DOHH2 (cell line): ENCODE data around the gene KRTCAP2.

ENCODE experiments used
- H3F3A ChIP-seq: fragments of 200-600 bp; sonication (generic), shearing (Covaris generic); 2 replicates; pipeline ENCODE4 v1.6.0; 2016; ENCODE audit warnings: antibody characterized with exemption, mild to moderate bottlenecking; ENCODE audit not compliant: control insufficient read depth, insufficient read depth
- H3K27ac ChIP-seq: fragments of 200-600 bp; sonication (generic); 2 replicates; pipeline ENCODE4 v1.5.1; 2014; ENCODE audit warnings: low read depth, mild to moderate bottlenecking, low read length, moderate library complexity
- H3K27me3 ChIP-seq: fragments of 200-600 bp; sonication (generic); 2 replicates; pipeline ENCODE4 v1.6.1; 2014; ENCODE audit warnings: mild to moderate bottlenecking, low read length, mixed read lengths; ENCODE audit not compliant: control insufficient read depth
- H3K36me3 ChIP-seq: fragments of 200-600 bp; sonication (generic); 2 replicates; pipeline ENCODE4 v1.6.1; 2014; ENCODE audit warnings: mild to moderate bottlenecking, low read length, moderate library complexity, mixed read lengths; ENCODE audit not compliant: control insufficient read depth
- H3K4me1 ChIP-seq: fragments of 200-600 bp; sonication (generic); 2 replicates; pipeline ENCODE4 v1.6.1; 2014; ENCODE audit warnings: mild to moderate bottlenecking, low read length, mixed read lengths; ENCODE audit not compliant: control insufficient read depth
- H3K4me2 ChIP-seq: fragments of 200-600 bp; sonication (generic); 2 replicates; pipeline ENCODE4 v1.6.0; 2014; ENCODE audit warnings: mild to moderate bottlenecking, low read length, moderate library complexity
- H3K4me3 ChIP-seq: fragments of 200-600 bp; sonication (generic); 2 replicates; pipeline ENCODE4 v1.5.1; 2014; ENCODE audit warnings: mild to moderate bottlenecking, low read length, mixed read lengths
- H3K79me2 ChIP-seq: fragments of 200-600 bp; sonication (generic); 2 replicates; pipeline ENCODE4 v1.6.1; 2014; ENCODE audit warnings: mild to moderate bottlenecking, low read length, mixed read lengths; ENCODE audit not compliant: control insufficient read depth
- H3K9me2 ChIP-seq: fragments of 200-600 bp; sonication (generic); replicated peaks from 2 replicates; pipeline ENCODE4 v1.6.1; 2014; ENCODE audit warnings: mild to moderate bottlenecking, low read length, mixed read lengths; ENCODE audit not compliant: control insufficient read depth
- H3K9me3 ChIP-seq: fragments of 200-600 bp; sonication (generic); 2 replicates; pipeline ENCODE4 v1.6.1; 2014; ENCODE audit warnings: antibody characterized with exemption, low read length, mixed read lengths; ENCODE audit not compliant: control insufficient read depth, insufficient read depth
- H4K20me1 ChIP-seq: fragments of 200-600 bp; sonication (generic); 2 replicates; pipeline ENCODE4 v1.6.0; 2014; ENCODE audit warnings: low read depth, mild to moderate bottlenecking, antibody characterized with exemption, low read length, moderate library complexity; ENCODE audit not compliant: control insufficient read depth, insufficient read depth
- EZH2phosphoT487 ChIP-seq: fragments of 200-600 bp; sonication (generic); IDR thresholded peaks from 2 replicates; pipeline ENCODE4 v1.6.1; 2017; ENCODE audit warnings: borderline replicate concordance, mild to moderate bottlenecking, antibody characterized with exemption, low read length, moderate library complexity, mixed read lengths
- TF ChIP-seq, protein P1 (sequence below): fragments of 200-600 bp; sonication (generic); IDR thresholded peaks from one replicate; pipeline ENCODE4 v1.5.1; 2014; ENCODE audit warnings: antibody characterized with exemption, mild to moderate bottlenecking, low read depth, low read length; ENCODE audit not compliant: poor library complexity, severe bottlenecking

Gene KRTCAP2

DNA sequence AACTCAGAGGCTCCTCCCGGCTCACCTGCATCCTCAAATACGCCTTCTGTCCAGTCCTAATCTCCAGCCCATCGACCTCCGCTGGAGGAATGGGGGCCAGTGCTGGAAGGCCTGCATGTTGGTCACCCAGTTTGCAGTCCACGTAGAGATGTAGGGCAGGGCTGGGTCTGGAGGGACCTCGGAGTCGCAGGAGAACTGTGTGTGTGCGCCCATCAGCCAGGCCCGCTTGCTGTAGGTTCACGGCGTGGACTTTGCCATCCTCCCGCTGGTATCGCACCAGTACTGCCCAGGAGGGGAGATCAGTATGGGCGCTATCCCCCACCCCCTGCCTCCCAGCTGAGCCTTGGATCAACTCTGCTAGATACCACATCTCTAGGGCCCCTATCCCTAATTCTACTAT is 31.9 kb upstream of the KRTCAP2 start:
- Histone ChIP-seq H3K4me3 (no peak overlapping the region), H4K20me1 (no peaks in the 10 kb centered on the region), H3K4me1 (peaks cover 30% of the 10 kb centered on the region), H3K79me2 (peaks cover 6% of the 10 kb centered on the region), H3K9me2 (no peaks in the 10 kb centered on the region), H3K36me3 (no peaks in the 10 kb centered on the region), H3F3A (peaks cover 5% of the 10 kb centered on the region), H3K27me3 (no peaks in the 10 kb centered on the region), H3K27ac (no peak overlapping the region), H3K4me2 (no peak overlapping the region), H3K9me3 (no peaks in the 10 kb centered on the region)
- no peak for TF ChIP-seq EZH2phosphoT487
- TF ChIP-seq, protein P1, sequence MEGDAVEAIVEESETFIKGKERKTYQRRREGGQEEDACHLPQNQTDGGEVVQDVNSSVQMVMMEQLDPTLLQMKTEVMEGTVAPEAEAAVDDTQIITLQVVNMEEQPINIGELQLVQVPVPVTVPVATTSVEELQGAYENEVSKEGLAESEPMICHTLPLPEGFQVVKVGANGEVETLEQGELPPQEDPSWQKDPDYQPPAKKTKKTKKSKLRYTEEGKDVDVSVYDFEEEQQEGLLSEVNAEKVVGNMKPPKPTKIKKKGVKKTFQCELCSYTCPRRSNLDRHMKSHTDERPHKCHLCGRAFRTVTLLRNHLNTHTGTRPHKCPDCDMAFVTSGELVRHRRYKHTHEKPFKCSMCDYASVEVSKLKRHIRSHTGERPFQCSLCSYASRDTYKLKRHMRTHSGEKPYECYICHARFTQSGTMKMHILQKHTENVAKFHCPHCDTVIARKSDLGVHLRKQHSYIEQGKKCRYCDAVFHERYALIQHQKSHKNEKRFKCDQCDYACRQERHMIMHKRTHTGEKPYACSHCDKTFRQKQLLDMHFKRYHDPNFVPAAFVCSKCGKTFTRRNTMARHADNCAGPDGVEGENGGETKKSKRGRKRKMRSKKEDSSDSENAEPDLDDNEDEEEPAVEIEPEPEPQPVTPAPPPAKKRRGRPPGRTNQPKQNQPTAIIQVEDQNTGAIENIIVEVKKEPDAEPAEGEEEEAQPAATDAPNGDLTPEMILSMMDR: no peak

DNA sequence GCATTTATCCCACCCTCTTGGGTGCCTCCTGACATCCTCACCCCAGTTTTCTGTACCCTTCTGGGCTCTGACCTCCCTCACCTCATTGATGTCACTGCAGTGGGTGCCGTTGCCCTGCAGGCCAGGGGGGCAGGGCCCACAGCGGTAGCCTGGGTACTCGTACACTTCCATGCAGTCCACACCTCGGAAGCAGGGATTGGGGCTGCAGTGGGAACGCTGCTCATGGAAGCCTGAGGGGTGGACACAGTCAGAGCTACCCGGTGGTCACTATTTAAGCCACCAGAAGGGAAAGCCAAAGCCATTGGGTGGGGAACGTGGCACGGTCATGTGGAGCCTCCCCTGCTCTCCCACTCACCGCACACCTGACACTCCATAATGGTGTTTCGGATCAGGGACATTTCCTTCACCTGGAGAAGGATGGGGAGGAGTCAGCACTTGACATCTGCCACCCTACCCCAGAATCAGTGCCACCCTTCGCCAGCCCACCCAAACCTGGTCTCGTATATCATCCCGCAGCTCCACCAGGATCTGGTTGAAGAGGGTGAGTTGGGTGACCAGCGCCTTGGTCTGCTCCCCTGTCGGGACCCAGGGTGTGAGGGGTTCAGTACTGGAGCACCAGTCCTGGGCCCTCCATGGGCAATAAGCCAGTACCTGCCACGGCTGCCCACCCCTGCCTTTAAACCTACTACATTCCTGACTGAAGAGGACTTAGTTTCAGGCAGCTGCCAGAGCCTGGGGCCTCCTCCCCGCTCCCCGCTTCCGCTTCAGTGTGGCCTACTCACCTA is 29.8 kb upstream of the KRTCAP2 start:
- Histone ChIP-seq H3K36me3 (0 out of 2 replicates have a peak, but pooled peaks cover 4% of the 10 kb centered on the region), H3K4me1 (peaks cover 14% of the 10 kb centered on the region), H3K4me3 (no peak overlapping the region), H3K9me2 (no peaks in the 10 kb centered on the region), H4K20me1 (no peaks in the 10 kb centered on the region), H3K9me3 (no peaks in the 10 kb centered on the region), H3F3A (peaks cover 3% of the 10 kb centered on the region), H3K79me2 (no peaks in the 10 kb centered on the region), H3K4me2 (no peak overlapping the region), H3K27ac (no peak overlapping the region), H3K27me3 (no peaks in the 10 kb centered on the region)
- TF ChIP-seq EZH2phosphoT487: no peak
- TF ChIP-seq, protein P1: no peak

DNA sequence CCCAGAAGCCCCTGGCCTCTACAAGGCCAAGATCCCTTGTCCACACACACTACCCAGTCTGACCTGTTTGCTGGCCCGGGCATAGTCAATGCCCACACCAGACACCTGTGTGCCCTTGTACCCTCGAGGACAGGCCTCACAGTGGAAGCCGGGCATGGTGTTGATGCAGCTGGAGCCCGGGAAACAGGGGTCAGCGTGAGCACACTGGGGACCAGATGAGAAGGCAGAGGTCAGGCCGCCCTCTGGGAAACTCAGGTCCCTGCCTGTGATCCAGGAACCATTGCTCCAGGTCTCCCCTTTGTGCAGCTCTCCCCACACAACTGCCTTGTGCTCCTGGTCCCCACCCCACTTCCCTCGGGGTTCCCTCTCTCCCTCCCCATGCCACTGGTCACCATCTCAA is 29.1 kb upstream of the KRTCAP2 start:
- no peaks in the 10 kb centered on the region for H4K20me1 ChIP-seq
- TF ChIP-seq EZH2phosphoT487: no peak
- TF ChIP-seq, protein P1: no peak
- H3K27me3 ChIP-seq: no peaks in the 10 kb centered on the region
- no peak overlapping the region for H3K27ac ChIP-seq
- H3K79me2 ChIP-seq: no peaks in the 10 kb centered on the region
- H3K9me2 ChIP-seq: no peaks in the 10 kb centered on the region
- no peaks in the 10 kb centered on the region for H3K9me3 ChIP-seq
- H3K36me3 ChIP-seq: 0 out of 2 replicates have a peak, but pooled peaks cover 5% of the 10 kb centered on the region
- no peak overlapping the region for H3K4me2 ChIP-seq
- peaks cover 7% of the 10 kb centered on the region for H3K4me1 ChIP-seq
- H3K4me3 ChIP-seq: no peak overlapping the region
- no peaks in the 10 kb centered on the region for H3F3A ChIP-seq
